ENCODE measurements around the gene HINT2.

- TF ChIP-seq CTCF (IDR thresholded peaks at IDR 0.05), result no peak
- TF ChIP-seq ZFX (IDR thresholded peaks at IDR 0.05; ENCODE audit: borderline replicate concordance), result no peak
These were observed 22.6 kb downstream of the HINT2 start for GRCh38 chr9:35792024-35792813.
